T-helper 1 cell (primary cell): ENCODE results near the gene FCRL5.
A peak's percentile ranks its signal among the peaks of the same experiment; 100 is the strongest.
"Not testable (repeated sequence)": the region's sequence is repeated elsewhere in the genome, so short reads cannot be mapped to it uniquely, and the experiment has no call there.

ENCODE experiments used
- DNase-seq, 5 donors: peaks; one replicate each; pipeline ENCODE4 v3.0.0-alpha.2; 2012 to 2020
- total RNA-seq, 4 donors: gene quantifications; one replicate each; lab custom pipeline; 2026; lab: John Stamatoyannopoulos, UW

FCRL5 gene
- 0 to 0.08 (median 0) reads per million in 4 donors for total RNA-seq

DNA sequence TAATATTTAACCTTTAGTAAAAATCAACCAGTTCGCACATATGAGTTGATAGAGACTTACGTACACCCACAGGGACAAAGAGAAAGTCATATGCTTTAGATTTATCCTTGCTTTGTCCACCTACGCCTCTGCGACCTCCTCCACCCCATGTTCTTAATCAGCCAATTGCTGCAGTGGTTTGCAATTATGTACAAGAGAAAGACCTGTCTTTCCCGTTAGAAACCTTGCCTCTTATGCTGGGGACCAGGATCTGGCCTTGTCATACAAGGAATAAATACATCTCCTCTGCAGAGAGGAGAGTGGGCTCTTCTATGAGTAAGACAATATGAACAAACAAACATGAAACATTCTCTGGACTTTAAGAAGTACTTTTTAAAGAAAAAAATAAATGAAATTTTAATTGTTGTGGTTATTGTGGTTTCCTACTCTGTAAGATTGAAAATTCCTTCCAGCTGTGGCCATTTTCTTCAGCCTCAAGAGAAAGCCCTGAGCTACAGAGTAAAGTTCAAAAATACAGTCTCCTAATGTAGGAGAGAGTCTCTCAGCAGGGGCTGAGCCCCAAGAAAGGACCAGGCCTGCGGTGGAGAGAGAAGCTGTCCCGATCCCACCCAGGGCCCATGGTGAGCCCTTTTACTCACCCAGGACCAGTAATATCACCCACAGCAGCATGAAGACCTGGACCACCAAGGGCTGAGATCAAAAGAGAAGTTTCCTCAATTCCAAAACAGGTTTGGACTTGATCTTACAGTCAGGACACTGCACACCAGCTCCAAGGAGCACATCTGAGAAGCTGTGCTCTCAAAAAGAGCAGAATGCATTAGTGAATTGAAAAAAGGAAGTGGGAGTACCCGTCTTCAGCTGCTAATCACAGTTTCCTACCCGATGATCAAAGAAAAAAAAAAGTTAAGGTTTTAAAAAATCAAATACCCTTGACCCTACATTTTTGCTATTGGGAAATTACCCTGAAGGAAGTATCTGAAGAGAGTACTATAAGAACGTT is at the start of gene FCRL5:
TSS of gene FCRL5 (minus strand) at position 822 of the 1,000 bp plus-strand sequence. CDS start at position 669, 153 bp downstream.
- DNase-seq, result no peak

DNA sequence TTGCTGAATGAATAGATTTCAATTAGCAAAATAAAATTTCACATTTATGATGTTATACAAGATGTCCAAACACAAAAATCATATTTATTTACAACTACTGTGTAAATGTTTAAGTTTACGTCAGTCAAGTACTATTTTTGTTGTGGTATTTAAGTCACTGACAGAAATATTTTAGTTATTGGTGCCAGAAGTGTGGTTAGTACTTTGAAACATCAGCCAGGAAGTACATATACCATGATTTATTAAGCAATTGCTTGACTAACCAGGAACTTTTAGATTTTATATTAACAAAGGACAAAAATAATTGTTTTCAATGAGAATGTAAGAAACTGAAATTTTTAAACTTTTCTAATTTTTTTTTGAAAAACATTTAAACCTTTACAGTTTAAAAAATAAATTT is 47.9 kb upstream of the FCRL5 start:
- no peak for DNase-seq

DNA sequence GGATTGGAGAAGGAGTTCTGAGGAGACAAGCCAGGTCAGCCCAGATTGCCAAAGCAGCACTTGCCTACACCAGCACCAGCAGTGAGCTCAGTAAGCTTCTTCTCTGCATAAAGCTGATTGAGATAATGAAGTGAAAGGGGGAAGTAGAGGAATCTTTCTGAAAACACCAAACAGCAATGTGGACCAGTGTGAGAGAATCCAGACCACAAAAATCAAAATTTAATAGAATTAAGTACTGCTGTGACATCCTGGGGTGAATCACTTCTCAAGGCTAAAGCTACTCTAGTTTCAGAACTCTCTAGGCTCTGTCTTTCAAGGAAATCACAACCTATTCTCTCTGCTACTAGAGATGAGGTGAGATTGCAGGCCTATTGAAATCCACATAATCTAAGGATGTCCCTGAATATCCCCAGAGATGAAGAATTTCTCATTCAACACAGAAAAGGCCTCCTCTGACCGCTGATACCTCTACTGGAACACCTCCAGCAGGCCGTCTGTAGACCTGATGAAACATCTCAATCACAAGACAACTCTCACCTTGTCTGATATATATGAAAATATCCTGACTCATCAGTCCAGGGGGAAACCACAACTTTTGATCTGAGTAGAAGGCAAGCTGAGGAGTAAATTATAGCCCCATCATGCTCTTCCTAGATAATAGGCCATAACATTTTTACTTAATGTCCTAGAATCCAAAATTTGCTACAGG is 45.8 kb upstream of the FCRL5 start, which contains the start of gene FCRL4:
TSS of gene FCRL4 (minus strand) at position 127 of the 709 bp plus-strand sequence. CDS start 141 bp downstream, outside the sequence.
- peak in 1 of 5 donors; percentile 9 for DNase-seq

DNA sequence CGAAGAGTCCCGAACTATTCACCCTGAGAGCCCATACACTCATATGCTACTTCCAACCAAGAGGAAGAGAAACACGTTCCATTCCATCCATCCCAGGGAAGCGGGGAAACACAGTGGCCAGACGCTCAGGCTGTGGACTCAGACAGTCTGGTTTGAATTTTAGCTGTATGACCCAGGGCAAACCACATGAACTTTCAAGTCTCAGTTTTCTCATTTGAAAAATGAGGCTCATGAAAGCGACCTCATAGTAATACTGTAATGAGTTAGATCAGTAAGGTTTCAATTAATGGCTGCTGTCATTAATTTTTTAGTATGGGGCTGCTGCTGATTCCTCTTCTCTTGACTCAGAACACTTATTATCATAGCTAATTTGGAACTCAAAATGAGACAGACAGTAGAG is 44.1 kb upstream of the FCRL5 start:
- DNase-seq, result no peak

DNA sequence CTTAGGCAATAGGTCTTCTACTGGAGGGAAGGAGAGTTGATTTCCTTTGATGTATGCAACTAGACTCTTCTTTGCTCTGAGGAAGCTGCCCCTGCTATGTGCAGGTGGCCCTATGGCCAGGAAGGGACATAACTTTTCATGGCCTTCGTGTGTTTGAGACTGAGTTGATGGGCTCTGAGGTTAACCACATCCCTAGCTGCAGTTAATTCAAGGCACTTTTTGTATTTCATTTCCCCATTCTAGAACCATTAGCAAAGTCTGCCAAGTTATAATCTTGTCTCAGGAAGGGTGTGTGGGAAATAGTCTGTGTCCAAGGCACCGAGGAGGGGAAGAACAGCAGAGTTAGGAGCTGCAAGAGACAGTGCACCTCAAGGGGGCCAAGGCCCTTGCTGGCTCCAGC is 43.0 kb upstream of the FCRL5 start:
- no peak for DNase-seq

DNA sequence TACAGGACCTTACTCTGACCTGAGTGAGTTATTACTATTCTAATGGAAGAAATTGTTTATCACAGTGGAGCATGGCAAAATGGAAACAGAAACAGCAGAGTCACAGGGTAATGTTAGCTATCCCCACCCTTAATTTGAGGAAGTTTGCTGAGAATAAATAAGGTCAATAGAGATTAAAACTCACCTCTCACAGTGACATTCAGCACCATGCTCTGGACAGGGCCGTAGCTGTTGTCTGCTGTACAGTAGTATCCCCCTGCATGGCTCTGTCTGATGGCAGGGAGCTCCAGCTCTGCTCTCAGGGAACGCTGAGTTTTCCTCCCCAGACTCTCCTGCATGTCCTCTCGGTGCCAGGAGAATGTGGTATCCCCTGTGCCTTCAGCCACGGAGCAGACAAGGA is 33.7 kb upstream of the FCRL5 start:
- DNase-seq, result no peak

DNA sequence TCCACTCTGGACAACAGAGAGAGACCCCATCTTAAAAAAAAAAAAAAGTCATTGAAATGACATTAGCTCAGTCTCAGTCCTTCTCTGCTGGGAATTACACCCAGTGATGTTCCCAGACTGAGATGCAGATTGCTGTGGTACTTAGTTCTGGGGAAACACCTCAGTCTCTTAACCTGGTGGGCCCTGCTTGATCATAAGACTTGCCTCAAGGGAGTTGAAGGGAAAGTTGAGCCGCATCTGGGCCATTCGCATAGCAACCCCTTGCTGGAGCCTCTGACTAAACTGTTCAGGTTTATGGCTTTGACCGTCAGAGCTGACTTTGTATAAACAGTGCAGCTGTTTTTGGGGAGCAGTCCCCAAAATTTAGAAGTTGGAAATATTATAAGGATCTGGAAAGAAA is 32.2 kb upstream of the FCRL5 start:
- no peak for DNase-seq

DNA sequence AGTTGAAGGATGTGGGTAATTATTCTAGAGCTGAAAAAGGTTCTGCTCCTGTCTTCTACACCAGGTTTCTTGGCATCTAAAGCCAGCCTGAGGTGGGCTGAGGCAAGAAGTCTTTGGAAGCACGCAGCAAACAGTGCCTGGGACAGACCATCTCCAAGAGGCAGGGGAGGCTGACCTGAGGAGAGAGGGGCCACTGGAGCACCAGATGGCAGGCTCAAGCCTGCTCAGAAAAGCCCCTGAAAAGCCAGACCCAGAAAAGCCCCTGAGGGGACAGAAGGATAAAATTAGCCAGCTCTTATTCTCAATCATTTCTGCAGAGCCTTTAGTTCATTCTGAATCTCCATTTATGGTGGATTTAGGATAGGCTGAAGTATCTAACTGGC is 28.5 kb upstream of the FCRL5 start:
- no peak for DNase-seq

DNA sequence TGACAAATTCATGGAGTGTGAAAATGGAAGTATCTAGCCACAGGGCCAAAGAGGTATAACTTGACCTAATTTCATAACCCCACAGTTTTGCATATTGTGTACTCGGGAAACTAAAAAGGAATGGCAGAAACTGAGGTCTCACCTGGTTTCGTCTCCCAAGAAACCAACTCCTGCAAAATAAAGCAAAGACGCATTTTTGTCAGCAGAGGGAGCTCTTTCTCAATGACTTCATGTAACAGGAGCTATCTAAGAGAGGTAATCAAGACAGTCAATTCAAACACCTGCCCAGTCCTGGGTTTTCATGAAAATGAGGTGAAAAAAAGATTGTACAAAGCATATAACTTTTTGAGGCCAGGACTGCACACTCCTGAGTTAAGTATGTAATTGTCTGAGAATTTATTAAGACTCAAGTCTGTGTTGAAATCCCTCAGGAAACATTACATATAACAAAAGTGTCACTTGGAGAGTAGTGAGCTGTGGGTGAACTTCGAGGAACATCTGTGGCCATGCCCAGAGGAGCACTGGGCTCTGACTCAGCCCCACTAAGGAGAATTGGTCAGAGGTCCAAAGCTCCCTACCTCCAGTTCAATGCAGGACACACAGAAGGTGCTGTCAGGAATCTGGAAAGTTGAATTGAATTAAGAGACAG is 28.0 kb upstream of the FCRL5 start:
- peak in 2 of 5 donors; percentile 16 to 28 for DNase-seq

DNA sequence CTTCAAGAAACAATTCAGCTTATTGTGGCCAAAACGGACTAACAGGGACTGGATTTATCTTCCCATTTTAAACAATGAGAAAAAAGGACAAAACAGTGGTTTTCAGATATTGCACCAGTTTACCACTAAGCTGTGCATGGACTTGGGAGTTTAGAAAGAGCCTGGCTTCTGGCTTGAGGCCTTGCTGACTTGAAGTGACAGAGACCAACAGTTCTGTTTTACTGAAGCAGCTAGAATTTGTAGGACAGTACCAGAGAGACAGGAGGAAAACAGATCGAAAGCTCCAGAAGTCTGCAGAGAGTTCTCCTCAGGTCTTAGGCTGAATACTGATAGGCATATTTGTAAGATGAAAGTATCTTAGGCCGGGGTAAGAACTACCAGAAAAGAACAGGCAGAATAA is 25.1 kb upstream of the FCRL5 start:
- no peak for DNase-seq

DNA sequence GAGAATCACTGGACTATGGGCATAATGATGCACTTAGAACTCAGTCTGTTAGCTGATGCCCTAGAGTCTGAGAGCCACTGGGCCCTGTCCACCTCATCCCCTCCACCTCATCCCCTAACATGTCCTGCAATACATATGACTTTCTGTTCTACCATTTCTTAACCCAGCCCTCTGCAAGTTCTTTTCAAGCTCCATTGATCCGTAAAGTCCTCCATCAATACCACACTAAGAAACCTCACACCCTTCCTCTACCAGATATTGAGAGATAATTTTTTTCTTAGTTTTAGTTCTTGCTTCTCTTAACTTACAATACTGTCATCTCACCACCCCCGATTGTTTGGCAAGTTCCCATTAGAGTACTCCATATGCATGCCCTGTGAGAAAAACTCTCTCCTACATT is 23.4 kb upstream of the FCRL5 start:
- no peak for DNase-seq

DNA sequence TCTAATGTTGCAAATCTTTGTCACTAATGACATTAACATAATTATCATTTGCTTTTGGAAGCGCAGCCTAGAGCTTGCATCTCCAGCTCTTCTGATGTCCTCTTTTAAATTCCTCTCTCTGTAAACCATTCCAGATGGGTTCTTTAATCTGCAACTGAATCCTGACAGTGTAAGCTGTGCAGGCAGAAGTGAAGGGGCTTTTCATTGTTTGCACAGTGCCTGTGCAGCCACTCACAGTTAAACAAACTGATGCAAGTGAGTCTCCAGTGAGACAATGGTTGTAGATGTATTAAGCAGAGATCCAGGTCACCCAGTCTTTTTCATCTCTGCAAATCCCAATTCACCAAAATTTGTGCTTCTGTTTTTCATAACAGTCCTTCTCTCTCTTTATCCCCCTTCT is 22.5 kb upstream of the FCRL5 start:
- DNase-seq, result no peak

DNA sequence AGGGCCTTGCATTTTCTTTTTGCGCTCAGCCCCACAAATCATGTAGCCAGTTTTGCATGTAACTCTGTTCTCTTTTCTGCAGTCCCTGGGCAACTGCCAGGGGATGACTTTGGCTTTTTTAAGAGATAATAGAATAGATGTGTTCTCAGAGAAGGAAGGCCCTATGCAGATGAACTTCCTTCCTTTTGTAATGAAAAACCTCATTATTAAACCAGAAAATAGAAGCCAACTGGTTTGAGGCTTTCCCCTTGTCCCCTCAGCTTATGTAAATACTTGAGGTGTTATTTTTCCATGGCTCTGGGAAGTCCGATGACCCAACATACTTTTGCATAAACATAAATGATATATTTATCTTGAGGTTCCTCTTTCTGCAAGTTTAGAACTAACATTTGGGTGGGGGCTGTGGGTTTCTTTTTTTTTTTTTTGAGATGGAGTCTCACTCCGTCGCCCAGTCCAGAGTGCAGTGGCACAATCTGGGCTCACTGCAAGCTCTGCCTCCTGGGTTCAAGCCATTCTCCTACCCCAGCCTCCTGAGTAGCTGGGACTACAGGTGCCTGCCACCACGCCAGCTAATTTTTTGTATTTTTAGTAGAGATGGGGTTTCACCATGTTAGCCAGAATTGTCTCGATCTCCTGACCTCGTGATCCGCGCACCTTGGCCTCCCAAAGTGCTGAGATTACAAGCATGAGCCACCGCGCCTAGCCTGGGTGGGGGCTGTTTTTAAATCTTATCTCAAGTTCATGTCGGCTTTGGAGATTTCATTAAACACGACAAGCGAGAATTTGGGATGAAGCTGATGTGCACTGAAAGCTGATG is 14.4 kb upstream of the FCRL5 start:
- no peak for DNase-seq

DNA sequence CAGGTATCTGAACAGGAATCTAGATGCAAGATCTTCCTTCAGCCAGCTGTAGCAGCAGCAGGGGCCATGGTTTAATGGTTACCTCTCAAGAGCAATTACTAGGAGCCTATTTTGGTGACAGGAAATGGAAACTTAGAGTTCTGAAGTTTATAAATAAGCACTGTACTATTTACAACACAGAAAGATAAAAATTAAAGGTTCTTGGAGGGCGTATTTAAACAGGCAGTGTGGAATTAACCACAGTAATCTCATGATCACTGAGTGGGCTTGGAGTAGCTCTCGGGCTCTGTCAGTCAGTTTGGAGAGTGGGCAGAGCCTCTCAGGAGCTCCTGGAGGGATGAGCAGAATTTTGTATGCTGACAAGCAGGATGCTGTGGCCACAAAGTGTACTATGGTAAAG is 10.2 kb upstream of the FCRL5 start:
- no peak for DNase-seq

DNA sequence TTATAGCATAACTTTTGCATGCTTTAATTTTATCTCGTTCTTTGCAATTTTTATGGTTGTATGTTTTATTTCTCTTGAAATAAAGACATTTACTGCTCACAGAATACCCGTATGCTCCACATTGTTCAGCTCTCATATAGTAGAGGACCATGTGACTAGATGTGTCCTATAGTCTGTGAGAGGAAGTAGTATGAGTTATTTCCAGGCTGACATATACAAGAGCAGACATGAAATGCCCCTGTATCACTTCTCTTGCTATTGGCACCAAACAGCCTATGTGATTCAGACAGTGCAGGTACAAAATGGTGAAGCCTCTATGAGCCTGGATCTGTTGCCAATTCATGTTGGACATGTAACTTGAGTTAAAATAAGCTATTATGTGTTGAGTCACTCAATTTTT is 5.8 kb upstream of the FCRL5 start:
- DNase-seq, result no peak

DNA sequence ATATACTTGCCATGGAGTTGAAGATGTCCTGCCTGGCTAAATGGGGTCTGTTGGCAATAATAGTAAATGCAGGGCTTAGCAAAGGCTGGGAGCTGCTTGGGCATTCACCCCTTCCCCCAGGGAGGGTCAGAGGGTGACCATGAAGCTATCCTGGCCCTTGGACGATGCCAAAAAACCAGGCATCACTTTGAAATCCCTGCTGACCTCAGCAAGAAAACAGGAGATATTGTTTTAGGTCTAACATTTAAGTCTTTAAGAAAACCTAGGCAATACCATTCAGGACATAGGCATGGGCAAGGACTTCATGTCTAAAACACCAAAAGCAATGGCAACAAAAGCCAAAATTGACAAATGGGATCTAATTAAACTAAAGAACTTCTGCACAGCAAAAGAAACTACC is 4.2 kb downstream of the FCRL5 start:
- DNase-seq, result not testable (repeated sequence)

DNA sequence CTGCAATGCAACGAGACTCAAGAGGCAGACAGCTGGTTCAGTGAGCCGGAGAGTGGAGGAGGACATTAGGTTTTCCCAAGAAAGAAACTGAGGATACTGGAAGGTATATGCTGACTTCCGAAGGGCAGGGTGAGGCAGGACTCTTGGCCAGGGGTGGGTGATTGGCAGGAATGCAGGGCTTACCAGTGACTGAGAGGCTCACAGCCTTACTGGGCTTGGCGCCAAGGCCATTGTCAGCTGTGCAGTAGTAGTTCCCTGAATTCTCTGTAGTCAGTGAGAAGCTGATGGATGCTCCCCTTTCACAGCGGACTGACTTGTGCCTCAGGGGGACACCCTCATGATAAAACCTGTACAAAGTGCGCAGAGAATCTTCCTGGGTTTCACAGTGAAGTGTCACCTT is 9.6 kb downstream of the FCRL5 start:
- DNase-seq, result no peak

DNA sequence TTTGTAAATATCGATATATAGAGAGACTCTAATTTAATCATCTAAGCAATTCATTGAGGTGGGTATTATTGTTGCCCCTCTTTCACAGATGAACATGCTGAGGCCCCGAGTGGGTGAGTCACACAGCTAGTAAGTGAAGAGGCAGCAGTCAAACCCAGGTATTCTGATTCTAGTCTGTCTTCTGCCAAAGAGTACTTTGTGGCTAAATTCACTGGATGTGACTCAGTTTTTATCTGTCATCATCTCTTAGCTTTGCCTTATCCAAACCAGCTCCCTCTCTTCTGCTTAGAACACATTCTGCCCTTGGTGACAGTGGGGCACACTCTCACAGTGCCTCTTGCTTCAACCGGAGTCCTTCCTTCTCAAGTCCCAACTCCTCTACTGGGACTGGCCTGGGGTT is 11.5 kb downstream of the FCRL5 start:
- DNase-seq, result no peak

DNA sequence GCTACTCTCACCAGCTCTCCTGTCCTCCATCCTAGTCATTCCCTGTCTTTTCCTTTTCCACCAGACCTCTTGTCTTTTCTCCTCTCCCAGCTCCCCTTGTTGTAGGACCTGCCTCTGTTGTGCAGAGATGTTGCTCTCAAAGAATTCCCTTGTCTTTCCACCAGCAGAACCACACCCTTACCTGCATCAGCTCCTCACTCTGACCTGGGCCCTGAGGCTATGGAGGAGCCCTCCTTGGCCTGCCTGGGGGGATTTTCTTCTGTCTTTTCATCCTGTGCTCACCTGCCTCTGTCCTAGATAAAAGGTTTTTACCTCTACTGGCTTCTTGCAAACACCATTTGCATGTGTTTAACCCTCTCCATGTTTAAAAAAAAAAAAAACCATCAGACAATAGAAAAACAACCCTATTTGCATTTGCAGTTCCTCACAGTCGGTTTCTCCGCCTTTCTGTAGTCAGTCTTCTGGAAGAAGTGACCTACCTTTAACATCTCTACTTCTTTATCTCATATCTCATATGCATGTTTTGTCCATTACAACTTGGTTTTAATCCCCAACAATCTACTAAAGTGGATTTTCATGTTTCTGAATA is 12.1 kb downstream of the FCRL5 start:
- DNase-seq, result no peak

DNA sequence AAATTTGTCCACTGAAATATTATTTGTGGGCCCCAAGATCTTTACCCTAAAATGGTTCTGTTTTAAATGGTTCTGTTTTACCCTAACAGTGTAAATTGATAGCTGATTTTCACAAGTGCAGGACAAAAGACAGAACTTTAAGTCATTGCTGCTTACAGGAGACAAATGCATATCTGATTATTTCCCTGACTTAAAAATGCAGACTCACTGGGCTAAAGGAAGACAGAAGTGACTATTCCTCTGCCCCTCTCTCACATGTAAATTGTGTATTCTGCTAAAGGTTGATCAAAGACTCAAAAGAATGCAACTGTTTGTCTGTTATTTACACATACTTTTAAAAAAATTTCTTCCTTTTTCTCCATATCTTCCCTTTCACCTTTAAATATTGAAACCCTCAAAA is 12.7 kb downstream of the FCRL5 start:
- DNase-seq, result no peak

DNA sequence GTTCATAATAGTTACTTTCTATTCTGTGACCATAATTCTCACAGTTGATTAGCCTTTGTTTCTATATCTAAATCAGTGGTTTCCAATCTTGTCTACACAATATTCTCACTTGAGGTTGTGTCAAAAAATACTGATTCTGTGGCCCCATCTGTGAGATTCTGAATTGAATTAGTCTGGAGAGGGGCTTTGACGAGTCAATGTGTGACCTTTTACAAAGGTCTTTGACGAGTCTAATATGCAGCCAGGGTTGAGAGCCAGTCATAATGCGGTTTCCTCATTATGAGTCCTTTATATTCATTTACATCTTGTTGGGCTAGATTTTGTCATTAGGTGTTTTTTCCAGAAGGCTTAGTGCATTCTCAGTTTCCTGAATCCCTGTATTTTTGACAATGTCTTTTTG is 19.7 kb downstream of the FCRL5 start:
- no peak for DNase-seq
